ENCODE data around the gene BOK.
"Not testable (repeated sequence)": the region's sequence is repeated elsewhere in the genome, so short reads cannot be mapped to it uniquely, and the experiment has no call there.

The BOK gene

DNA sequence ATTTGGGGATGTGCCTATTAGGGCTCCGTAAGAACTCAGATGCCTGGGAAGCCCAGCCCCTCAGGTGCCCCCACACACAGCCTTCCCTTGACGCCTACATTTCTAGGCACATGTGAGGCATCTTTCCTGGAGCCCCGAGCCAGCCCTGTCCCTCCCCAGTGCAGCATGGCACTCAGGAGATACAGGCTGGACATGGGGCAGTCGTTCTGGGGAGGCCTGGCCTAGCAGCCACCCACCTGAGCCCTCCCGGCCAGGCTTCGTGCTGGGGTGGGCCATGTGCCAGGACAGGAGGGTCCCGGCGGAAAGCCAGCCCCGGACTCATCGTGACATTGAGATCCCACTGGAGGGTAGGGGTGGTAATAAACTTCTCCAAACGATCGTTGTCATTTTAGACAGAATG, 15.2 kb downstream of the BOK start:
- no peak for DNase-seq (ENCODE audit: low read depth)

GRCh38 chr2:241574911-241575623, 16.5 kb downstream of the BOK start:
- DNase-seq (ENCODE audit: low read depth) = no peak

- DNase-seq (ENCODE audit: low read depth) = no peak
Observed at GRCh38 chr2:241575624-241576292, 17.2 kb downstream of the BOK start.

DNA sequence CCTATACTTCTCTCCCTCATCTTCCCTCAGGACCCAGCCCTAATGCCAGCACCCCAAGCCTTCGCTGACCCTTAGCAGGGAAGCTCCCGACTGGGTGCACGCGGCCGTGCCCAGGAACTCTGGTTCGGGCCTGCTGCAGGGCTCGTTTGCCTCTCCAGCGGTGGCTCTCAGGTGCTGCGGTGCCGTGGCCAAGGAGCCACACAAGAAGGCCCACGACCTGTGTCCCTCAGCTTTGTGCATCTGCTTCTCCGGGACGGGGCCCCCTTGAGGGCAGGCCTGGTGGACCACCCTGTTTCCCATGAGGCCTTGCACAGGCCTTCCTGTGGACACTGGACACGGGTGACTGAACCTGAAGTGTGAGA, 17.7 kb downstream of the BOK start:
- no peak for DNase-seq (ENCODE audit: low read depth)

- DNase-seq (ENCODE audit: low read depth) = no peak
Observed at GRCh38 chr2:241577413-241578122, 19.0 kb downstream of the BOK start.

GRCh38 chr2:241579281-241579680, 20.7 kb downstream of the BOK start:
- DNase-seq (ENCODE audit: low read depth) = no peak

GRCh38 chr2:241582328-241582727, 23.8 kb downstream of the BOK start:
- no peak for DNase-seq (ENCODE audit: low read depth)

DNA sequence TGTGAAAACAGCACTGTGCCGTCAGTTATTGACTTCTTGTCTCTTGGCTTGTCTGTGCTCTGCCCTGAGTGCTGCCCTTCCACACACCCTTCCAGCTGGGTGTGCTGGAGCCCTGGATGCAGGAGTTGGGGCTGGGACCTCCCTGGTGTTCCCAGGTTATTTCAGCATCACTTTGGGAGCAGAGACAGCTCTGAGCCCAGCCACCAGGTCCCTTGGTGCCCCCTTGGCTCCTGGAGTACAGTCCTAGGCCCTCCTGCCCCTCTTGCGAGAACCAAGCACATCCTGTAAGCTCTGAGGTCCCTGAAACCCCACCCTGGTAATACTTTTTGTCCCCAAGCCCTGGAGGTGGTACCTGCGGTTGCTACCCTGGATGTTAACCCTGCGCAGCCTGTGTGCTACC, 24.3 kb downstream of the BOK start:
- no peak for DNase-seq (ENCODE audit: low read depth)

GRCh38 chr2:241584436-241584835, 25.9 kb downstream of the BOK start:
- no peak for DNase-seq (ENCODE audit: low read depth)

- DNase-seq (ENCODE audit: low read depth) = no peak
Observed at GRCh38 chr2:241586564-241587264, 28.2 kb downstream of the BOK start.

DNA sequence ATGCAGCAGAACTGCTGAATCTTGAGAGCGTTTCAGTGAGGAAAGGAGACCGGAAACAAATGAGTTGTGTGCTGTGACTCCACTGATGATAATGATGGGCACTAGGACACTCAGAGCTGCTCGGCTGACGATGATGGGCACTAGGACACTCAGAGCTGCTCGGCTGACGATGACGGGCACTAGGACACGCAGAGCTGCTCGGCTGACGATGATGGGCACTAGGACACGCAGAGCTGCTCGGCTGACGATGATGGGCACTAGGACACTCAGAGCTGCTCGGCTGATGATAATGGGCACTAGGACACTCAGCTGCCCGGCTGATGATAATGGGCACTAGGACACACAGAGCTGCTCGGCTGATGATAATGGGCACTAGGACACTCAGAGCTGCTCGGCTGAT, 31.3 kb downstream of the BOK start:
- not testable (repeated sequence) for DNase-seq (ENCODE audit: low read depth)

DNA sequence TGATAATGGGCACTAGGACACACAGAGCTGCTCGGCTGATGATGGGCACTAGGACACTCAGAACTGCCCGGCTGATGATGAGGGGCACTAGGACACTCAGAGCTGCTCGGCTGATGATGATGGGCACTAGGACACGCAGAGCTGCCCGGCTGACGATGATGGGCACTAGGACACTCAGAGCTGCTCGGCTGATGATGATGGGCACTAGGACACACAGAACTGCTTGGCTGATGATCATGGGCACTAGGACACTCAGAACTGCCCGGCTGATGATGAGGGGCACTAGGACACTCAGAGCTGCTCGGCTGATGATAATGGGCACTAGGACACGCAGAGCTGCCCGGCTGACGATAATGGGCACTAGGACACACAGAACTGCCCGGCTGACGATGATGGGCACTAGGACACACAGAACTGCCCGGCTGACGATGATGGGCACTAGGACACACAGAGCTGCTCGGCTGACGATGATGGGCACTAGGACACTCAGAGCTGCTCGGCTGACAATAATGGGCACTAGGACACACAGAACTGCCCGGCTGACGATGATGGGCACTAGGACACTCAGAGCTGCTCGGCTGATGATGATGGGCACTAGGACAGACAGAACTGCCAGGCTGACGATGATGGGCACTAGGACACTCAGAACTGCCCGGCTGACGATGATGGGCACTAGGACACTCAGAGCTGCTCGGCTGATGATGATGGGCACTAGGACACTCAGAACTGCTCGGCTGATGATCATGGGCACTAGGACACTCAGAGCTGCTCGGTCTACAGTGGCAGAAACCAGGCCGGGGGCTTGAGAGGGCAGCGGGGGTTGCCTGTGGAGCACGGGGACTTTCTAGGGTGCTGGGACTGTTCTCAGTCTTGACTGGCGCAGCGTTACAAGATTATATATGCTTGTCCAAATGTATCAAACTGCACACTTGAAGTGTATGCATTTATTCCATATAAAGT, 32.2 kb downstream of the BOK start:
- DNase-seq (ENCODE audit: low read depth) = not testable (repeated sequence)

DNA sequence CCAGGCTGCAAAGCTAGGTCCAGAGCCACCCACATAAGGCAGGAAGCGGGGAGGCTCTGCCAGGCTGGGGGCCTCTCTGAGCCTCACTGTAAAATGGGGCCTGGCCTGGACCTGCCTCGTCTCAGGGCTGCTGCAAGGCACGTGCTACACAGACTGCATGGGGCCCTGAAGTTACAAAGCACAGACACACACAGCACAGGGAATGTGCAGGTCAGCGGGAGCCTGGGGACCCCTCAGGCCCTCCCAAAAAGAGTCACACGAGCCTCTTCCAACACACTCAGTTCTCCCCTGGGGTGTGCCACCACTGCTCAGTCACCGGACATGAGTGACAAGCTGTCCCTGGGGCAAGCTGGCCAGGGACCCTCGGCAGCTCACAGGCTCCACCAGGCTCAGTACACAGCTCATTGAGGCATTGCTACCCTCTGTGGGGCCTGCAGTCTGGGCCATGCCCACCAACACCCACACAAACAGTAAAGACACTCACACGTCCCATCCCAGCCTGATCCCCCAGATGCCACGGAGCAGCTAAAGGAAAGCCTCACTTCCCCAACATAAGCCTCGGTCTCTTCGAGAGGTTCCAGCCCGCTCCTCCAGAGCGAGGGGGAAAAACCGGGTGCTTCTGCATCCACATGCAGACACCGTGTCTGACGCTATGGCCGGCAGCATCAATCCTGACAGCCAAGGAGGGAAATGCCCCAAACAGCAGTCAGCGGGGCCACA, 33.7 kb downstream of the BOK start:
- DNase-seq (ENCODE audit: low read depth) = no peak

DNA sequence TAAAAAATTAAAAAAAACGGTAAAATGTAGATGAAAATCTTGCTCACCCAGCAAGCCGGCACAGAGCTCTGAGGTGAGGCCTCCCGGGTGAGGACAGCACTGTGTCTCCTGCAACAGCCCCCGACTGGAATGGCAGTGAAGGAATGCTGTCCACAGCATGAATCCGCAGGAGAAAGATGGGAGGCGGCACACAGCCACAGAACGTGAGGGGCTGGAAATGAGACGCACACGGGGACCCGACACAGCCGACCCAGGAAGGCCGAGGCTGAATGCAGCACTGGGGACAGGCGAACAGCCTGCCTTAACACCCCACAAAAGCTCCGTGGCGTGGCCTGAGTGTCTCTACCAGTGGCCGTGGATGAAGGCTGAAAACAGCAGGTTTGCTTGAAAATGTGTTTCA, 34.7 kb downstream of the BOK start:
- DNase-seq (ENCODE audit: low read depth) = no peak

- no peak for DNase-seq (ENCODE audit: low read depth)
Observed at GRCh38 chr2:241595600-241596140, 37.1 kb downstream of the BOK start.

GRCh38 chr2:241597561-241597960, 39.0 kb downstream of the BOK start:
- no peak for DNase-seq (ENCODE audit: low read depth)

- DNase-seq (ENCODE audit: low read depth) = no peak
Observed at GRCh38 chr2:241598061-241598460, 39.5 kb downstream of the BOK start.

DNA sequence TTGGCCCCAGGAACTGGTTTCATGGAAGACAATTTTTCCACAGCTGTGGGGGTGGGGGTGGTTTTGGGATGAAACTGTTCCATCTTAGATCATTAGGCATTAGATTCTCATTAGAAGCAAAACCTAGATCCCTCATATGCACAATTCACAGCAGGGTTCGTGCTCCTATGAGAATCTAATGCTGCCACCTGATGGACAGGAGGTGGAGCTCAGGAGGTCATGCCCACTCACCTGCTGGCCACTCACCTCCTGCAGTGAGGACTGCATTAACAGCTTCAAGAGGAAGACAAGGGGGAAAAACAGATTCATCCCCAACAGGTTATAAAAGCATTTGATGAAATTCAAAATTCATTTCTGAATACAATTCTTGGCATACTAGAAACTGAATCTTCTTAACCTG, 39.9 kb downstream of the BOK start:
- no peak for DNase-seq (ENCODE audit: low read depth)

DNA sequence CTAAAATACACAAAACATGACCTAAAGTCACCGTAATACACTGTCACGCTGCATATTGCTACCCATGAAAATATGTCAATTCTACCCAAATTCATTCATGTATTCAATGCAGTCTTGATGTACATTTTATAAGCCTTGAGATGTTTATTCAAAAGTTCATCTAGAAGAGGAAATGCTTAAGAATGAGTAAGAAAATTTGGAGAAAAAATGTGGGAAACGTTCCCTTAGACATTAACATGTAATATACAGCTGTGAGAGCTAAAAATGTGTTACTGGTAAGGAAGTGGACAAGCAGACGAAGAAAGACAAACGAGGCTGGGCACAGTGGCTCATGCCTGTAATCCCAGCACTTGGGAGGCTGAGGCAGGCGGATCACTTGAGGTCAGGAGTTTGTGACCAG, 41.1 kb downstream of the BOK start:
- no peak for DNase-seq (ENCODE audit: low read depth)

DNA sequence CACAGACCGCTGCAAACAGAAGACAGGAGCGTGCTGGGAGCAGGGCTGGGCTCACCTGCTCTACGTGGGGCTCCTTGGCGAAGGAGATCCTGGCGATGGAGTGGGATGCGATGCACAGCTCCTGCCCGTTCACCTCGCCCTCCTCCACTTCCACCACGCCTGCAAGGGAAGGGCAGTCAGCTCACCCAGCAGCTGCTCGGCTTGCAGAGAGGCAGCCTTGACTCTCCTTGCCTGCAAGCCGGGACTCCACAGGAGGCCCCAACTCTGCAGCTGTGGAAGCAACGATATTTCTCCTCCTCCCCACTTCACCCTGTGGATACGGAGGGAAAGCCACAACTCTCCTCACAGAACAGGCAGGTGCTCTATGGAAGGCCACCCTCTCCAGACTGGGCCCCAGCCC, 43.3 kb downstream of the BOK start:
- DNase-seq (ENCODE audit: low read depth) = no peak

- DNase-seq (ENCODE audit: low read depth) = no peak
Observed at GRCh38 chr2:241602720-241603119, 44.2 kb downstream of the BOK start.
